SHP77 (cell line): ENCODE data around the gene TCHP.
"Not testable (repeated sequence)": the region's sequence is repeated elsewhere in the genome, so short reads cannot be mapped to it uniquely, and the experiment has no call there.

Experiments used
- DNase-seq, 2 experiments: peaks; one replicate each; lab custom pipeline; 2025; lab: John Stamatoyannopoulos, UW

Gene TCHP

DNA sequence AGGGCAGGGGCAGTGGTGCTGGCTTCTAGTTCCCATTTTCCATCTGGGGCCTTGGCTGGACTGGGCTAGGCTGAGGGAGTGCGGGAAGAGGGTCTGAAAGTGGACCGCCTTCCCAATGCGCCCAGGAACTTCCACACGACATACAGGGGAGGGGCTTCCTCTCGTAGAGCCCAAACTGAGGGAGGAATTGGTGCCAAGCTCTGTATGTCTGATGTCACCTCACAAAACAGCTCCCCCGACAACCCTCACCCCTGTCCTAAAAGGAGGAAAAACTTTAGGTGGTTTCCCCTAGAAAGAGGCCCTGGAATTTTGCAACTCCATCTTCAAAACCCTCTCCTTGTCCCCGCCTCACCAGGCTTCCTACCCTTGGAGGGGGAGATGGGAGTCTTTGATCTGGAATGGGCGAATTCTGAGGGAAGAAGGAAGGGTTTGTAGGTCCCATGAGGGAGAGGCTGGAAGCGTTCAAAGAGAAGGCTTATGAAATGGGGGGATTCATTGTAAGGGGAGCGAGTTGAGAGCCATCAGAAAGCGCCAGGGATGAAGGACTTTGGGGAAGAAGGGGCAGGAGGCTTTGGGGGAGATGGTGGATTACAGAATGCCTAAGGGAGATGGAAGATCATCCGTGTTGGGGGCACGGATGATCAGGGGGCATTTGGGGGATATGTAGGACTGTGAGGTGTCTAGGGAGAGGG lies 20.6 kb upstream of the TCHP start:
- DNase-seq: no peak

- DNase-seq: peak; percentile 67 to 75
Observed at GRCh38 chr12:109880043-109880931, 19.8 kb upstream of the TCHP start, which contains the start of gene GLTP. Gene GLTP, minus strand, starts transcription at chr12:109880541. Its CDS starts 167 bp downstream, at chr12:109880374.

- no peak for DNase-seq
Observed at GRCh38 chr12:109880938-109881337, 19.1 kb upstream of the TCHP start.

DNA sequence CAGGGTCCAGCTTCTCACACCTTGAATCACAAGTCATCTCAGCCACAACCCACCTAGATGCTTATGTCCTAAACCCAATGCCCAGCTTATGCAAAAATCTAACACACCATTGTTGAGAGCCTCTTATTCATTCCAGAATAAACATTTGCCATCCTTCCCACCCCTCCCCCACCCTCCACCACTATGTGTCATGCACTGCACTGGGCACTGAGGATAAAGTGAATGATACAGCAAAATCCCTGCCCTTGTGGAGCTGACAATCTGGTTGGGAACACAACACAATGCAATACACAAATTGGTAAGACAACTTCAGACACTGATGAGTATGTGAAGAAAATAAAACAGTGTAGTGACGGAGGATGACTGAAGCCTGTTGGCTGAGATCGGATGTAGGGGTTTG lies 18.3 kb upstream of the TCHP start:
- no peak for DNase-seq

- no peak for DNase-seq
Observed at GRCh38 chr12:109883461-109883860, 16.6 kb upstream of the TCHP start.

- DNase-seq: no peak
Observed at GRCh38 chr12:109885616-109886015, 14.5 kb upstream of the TCHP start.

DNA sequence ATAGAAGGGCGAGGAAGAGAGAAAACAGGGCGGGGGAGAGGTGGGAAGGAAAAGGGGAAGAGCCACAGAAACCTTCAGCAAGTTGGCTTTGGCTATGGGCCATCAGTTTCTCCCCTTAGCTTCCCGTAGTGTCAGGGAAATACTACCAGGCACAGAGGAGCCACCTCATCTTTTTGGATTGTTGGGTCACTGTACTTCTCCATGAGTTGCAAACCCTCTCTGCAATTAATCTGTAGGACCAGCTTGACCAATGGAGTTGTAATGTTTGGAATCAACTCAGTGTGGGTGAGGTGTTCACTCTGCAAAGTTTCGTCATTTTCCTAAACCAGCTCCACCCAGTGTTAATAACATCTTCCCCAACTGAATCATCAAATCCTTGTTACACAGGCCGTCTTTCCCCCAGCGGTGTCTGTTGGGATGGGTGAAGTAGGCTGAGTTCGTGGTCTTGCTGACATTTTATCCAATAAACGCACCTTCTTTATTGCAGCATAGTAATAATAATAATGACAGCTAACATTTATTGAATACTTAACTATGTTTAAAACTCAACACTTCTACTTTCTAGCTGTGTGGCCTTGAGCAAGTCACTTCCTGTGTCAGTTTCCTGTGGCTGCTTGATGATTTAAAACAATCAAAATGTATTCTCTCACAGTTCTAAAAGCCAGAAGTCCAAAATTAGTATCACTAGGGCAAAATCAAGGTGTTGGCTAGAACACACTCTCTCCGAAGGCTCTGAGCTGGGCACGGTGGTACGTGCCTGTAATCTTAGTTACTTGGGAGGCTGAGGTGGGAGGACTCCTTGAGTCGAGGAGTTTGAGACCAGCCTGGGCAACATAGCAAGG lies 11.7 kb upstream of the TCHP start:
- no peak for DNase-seq

DNA sequence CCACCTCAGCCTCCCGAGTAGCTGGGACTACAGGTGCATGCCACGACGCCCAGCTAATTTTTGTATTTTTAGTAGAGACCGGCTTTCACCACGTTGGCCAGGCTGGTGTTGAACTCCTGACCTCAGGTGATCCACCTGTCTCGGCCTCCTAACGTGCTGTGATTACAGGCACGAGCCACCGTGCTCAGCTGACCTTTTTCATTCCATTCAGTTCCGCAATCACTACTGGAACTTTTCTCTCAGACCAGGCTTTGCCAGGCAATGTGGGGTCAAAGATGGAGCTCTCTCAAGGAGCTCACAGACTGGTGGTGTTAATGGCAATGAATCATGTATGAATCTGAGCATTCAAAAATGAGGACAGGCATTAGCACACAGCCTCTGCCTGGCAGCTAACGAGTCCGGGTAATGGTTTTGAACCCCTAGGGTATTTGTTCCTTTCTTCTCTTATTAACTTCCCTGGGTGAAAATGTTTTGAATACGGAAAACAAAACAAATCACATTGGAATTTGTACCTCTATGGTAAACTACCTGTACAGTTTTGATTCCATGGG lies 9.4 kb upstream of the TCHP start:
- DNase-seq: no peak

DNA sequence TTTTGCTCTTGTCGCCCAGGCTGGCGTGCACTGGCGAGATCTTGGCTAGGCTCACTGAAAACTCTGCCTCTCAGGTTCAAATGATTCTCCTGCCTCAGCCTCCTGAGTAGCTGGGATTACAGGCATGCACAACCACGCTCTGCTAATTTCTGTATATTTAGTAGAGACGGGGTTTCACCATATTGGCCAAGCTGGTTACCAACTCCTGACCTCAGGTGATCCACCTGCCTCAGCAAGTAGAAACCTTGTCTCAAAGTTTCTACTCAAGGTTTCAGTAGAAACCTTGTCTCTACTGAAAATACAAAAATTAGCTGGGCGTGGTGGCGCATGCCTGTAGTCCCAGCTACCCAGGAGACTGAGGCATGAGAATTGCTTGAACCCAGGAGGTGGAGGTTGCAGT lies 8.3 kb upstream of the TCHP start:
- not testable (repeated sequence) for DNase-seq

- no peak for DNase-seq
Observed at GRCh38 chr12:109892165-109892715, 7.8 kb upstream of the TCHP start.

DNA sequence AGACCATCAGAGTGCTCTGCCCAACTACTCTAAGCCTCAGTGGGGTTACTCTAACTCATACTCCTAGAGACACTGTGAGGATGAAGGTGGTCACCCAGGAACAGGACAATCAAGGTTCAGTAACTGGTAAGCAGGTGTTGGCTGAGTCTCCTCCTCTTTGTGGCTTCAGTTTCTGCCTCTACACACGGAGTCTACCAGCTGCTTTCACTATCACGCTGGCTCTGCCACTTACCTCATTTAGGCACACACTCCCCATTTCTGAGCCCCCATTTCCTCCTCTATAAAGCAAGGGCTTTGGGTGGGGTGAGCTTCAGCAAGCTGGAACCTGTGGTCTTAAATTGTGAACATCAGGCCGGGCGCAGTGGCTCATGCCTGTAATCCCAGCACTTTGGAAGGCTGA lies 7.3 kb upstream of the TCHP start:
- DNase-seq: no peak

DNA sequence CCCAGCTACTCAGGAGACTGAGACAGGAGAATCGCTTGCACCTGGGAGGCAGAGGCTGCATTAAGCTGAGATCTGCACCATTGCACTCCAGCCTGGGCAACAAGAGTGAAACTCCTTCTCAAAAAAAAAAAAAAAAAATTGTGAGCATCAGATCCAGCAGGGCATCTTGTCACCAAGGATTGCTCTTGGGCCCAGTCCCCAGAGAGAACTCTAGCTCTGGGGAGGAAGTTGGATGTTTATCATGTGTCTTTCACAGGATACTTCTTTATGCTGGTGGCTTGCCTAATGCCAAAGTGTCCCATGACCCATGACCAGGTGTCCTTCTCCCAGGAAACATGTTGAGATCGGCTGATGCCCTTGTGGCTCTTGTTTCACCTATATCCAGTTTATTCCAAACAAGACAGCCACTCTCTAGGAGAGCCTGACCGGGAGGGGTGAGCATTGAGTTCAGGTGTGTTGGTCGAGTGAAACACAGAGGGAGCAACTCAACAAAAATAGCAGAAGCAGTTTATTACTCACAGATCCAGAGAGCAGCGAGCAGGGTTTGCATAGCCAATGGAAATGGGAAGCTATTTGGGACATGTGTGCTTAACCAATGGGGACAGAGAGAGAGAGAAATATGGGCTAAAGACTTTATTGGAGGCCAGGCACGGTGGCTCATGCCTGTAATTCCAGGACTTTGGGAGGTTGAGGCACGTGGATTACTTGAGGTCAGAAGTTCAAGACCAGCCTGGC lies 6.6 kb upstream of the TCHP start:
- DNase-seq: no peak

- DNase-seq: no peak
Observed at GRCh38 chr12:109894939-109895338, 5.1 kb upstream of the TCHP start.

DNA sequence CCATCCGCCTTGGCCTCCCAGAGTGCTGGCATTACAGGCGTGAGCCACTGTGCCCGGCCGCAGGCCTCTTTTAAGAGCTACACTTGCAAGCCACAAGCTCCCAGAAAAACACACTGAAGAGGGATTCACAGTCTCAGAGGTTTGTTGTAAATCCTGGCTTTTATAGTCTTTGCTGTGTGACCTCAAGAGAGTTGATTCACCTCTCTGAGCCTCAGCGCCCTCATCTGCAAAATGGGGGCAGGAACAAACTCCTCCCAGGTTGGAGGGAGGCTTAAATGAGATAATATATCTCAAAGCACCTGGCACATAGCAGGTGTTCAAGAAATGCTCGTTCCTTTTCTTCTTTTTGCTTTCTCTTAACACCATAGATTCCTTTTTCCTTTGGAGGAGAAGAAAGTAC lies 3.9 kb upstream of the TCHP start:
- DNase-seq: no peak

- DNase-seq: no peak
Observed at GRCh38 chr12:109897029-109897428, 3.0 kb upstream of the TCHP start.

- DNase-seq: not testable (repeated sequence)
Observed at GRCh38 chr12:109899345-109899744, 729 bp upstream of the TCHP start.

DNA sequence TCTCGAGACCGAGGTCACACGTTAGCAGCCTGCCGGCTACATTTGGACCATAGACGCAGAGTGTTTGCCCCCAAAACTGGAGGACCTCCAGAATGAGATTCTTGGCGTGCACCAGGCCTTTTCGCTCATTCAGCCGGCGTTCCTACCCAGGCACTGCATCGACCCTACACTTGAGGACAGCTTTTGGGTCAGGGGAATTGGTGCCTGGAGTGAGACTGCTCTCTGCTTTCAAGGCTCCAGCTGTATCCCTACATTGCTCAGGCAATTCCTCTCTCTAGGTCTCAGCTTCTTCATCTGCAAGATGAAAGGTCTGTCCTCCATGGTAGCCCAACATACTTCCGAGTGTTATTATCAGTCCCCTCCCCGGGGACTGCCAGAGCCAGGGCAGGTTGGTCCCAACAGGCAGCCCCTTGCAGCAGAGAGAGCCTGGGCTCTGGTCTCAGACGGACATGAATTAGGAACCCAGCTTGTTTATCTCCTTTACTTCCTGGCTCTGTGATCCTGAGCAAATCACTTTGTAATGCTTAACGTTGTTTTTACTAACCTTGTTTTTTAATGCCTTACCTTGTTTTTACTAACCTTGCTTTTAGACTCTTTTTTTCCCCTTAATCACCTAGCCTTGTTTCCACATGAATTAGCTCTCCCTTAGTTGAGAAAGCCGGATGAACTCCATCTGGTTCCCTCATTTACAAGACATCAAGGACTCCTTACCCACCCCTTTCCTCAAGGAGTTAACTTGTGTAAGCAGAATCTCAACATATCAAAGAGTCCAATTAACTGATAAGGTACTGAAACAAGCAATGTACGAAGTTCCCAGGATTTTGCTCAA lies 892 bp downstream of the TCHP start:
- DNase-seq: no peak

GRCh38 chr12:109902891-109903418 lies 2.9 kb downstream of the TCHP start:
- no peak for DNase-seq

GRCh38 chr12:109905301-109905700 lies 5.2 kb downstream of the TCHP start:
- DNase-seq: no peak
